Endothelial cell of umbilical vein (primary cell): ENCODE measurements around the gene DCUN1D2.

ENCODE experiments used
- EZH2 ChIP-seq: IDR thresholded peaks from 2 replicates; pipeline ENCODE4 v1.6.1; 2012; ENCODE audit warnings: borderline replicate concordance, low read depth, mild to moderate bottlenecking, moderate library complexity, low read length, inconsistent platforms; ENCODE audit not compliant: severe bottlenecking
- FOS ChIP-seq: IDR thresholded peaks from 2 replicates; pipeline ENCODE4 v1.6.1; 2011; ENCODE audit warnings: mild to moderate bottlenecking, low read length, moderate library complexity, borderline replicate concordance; ENCODE audit not compliant: insufficient read depth
- JUN ChIP-seq: IDR thresholded peaks from 2 replicates; pipeline ENCODE4 v1.6.1; 2011; ENCODE audit warnings: borderline replicate concordance, low read depth; ENCODE audit not compliant: insufficient read length, insufficient read depth
- POLR2A ChIP-seq: IDR thresholded peaks from 2 replicates; pipeline ENCODE4 v1.6.1; 2012; ENCODE audit warnings: low read depth, mild to moderate bottlenecking, control low read depth, low read length
- POLR2AphosphoS5 ChIP-seq: IDR thresholded peaks from 2 replicates; pipeline ENCODE4 v1.6.1; 2012; ENCODE audit warnings: low read depth, mild to moderate bottlenecking, control low read depth, low read length, moderate library complexity; ENCODE audit not compliant: insufficient read depth
- TF ChIP-seq, protein P1 (sequence below), 2 donors: IDR thresholded peaks; 1 replicate in 1 of 2; 2 replicates in 1 of 2; pipeline ENCODE4 v1.5.1; 2011; ENCODE audit warnings: low read length in 2 of 2, mild to moderate bottlenecking in 2 of 2, moderate library complexity in 2 of 2, control low read depth in 1 of 2, inconsistent platforms in 1 of 2, low read depth in 1 of 2; ENCODE audit not compliant: insufficient read depth in 1 of 2; ENCODE audit errors: extremely low read depth in 1 of 2
- TF ChIP-seq, protein P2 (sequence below): IDR thresholded peaks from 2 replicates; pipeline ENCODE4 v1.6.1; 2011; ENCODE audit not compliant: insufficient read depth, insufficient read length

DNA sequence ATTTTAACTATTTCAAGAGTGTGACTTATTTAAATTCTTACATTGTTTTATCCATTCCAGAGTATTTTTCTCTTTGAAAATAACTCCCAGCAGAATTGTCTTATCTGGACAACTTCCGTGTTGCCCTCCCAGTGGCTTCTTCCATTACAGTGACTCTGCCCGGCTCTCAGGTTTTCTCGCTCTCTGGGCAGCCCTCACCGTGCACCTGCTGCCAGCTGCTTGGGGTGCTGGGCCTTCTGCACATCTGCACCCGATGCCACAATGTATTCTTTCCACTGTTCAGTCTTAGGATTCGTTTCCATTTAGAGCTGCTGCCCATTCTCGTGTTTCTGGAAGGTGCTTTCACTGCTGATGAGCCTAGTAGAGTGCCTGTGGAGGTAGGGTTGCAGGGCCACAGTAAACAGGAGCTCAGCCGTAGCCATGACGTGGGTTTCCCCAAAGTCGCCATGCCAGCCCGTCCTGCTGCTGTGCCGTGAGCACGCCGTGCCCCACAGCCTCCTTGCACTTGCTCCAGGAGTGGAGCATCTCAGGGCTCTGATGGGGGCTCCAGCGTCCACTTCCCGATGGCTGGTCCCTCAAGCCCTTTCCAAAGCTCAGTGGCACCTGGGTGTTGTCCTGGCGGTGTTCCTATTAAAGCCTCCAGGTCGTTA lies 46.1 kb upstream of the DCUN1D2 start:
- no peak for TF ChIP-seq FOS
- TF ChIP-seq POLR2A: no peak
- TF ChIP-seq, protein P1, sequence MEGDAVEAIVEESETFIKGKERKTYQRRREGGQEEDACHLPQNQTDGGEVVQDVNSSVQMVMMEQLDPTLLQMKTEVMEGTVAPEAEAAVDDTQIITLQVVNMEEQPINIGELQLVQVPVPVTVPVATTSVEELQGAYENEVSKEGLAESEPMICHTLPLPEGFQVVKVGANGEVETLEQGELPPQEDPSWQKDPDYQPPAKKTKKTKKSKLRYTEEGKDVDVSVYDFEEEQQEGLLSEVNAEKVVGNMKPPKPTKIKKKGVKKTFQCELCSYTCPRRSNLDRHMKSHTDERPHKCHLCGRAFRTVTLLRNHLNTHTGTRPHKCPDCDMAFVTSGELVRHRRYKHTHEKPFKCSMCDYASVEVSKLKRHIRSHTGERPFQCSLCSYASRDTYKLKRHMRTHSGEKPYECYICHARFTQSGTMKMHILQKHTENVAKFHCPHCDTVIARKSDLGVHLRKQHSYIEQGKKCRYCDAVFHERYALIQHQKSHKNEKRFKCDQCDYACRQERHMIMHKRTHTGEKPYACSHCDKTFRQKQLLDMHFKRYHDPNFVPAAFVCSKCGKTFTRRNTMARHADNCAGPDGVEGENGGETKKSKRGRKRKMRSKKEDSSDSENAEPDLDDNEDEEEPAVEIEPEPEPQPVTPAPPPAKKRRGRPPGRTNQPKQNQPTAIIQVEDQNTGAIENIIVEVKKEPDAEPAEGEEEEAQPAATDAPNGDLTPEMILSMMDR (IDR thresholded peaks at IDR 0.05; ENCODE audit: extremely low read depth in 1 of 2, insufficient read depth in 1 of 2, low read depth in 1 of 2, low read length in 2 of 2): no peak
- no peak for TF ChIP-seq EZH2
- TF ChIP-seq POLR2AphosphoS5: no peak
- TF ChIP-seq, protein P2, sequence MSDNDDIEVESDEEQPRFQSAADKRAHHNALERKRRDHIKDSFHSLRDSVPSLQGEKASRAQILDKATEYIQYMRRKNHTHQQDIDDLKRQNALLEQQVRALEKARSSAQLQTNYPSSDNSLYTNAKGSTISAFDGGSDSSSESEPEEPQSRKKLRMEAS: no peak
- TF ChIP-seq JUN: no peak
